ENCODE results near the gene RAB27A. TPM values are rescaled to one million over a fixed set of nuclear protein-coding genes. Genes with fewer than 3 reads are reported as not detected.
"Not testable (repeated sequence)": the region's sequence is repeated elsewhere in the genome, so short reads cannot be mapped to it uniquely, and the experiment has no call there.

RAB27A gene
- total RNA-seq, 2 donors from 2014 or later = 5.0 to 7.9 TPM

- TF ChIP-seq CTCF (IDR thresholded peaks at IDR 0.05) = no peak
Observed at GRCh38 chr15:55283379-55284147, 6.0 kb downstream of the RAB27A start.

GRCh38 chr15:55282284-55282833 lies 7.3 kb downstream of the RAB27A start:
- peaks cover 0 to 4% of the 10 kb centered on the region in 2 donors for H3K4me1 ChIP-seq

More at GRCh38 chr15:55283379-55284147, 6.0 kb downstream of the RAB27A start:
- Histone ChIP-seq H3K27me3 (no peaks in the 10 kb centered on the region), H3K9me3 (no peaks in the 10 kb centered on the region), H3K4me1 (peaks cover 0 to 4% of the 10 kb centered on the region in 2 donors), H3K36me3 (no peaks in the 10 kb centered on the region), H3K27ac (no peak overlapping the region), H3K4me3 (no peak overlapping the region)
- no peak for DNase-seq (ENCODE audit: low spot score)

GRCh38 chr15:55281517-55282228 lies 7.9 kb downstream of the RAB27A start:
- no peaks in the 10 kb centered on the region for H3K27me3 ChIP-seq
- no peak for DNase-seq (ENCODE audit: low spot score)
- no peaks in the 10 kb centered on the region for H3K9me3 ChIP-seq
- no peak overlapping the region for H3K27ac ChIP-seq
- H3K36me3 ChIP-seq = no peaks in the 10 kb centered on the region
- H3K4me3 ChIP-seq = no peak overlapping the region
- no peak for TF ChIP-seq CTCF (IDR thresholded peaks at IDR 0.05)
- peaks cover 0 to 4% of the 10 kb centered on the region in 2 donors for H3K4me1 ChIP-seq

More at GRCh38 chr15:55282284-55282833, 7.3 kb downstream of the RAB27A start:
- Histone ChIP-seq H3K27ac (no peak overlapping the region), H3K36me3 (no peaks in the 10 kb centered on the region), H3K9me3 (no peaks in the 10 kb centered on the region), H3K27me3 (no peaks in the 10 kb centered on the region), H3K4me3 (no peak overlapping the region)
- no peak for DNase-seq (ENCODE audit: low spot score)
- TF ChIP-seq CTCF (IDR thresholded peaks at IDR 0.05) = no peak

- not testable (repeated sequence) for H3K27ac ChIP-seq
Observed at GRCh38 chr15:55280589-55280988, 9.0 kb downstream of the RAB27A start.

GRCh38 chr15:55279746-55280351 lies 9.8 kb downstream of the RAB27A start:
- Histone ChIP-seq H3K4me1 (peaks cover 0 to 4% of the 10 kb centered on the region in 2 donors), H3K36me3 (no peaks in the 10 kb centered on the region), H3K9me3 (no peaks in the 10 kb centered on the region), H3K4me3 (no peak overlapping the region), H3K27ac (no peak overlapping the region), H3K27me3 (no peaks in the 10 kb centered on the region)
- no peak for DNase-seq (ENCODE audit: low spot score)
- no peak for TF ChIP-seq CTCF (IDR thresholded peaks at IDR 0.05)

More at GRCh38 chr15:55280589-55280988, 9.0 kb downstream of the RAB27A start:
- not testable (repeated sequence) for H3K4me3 ChIP-seq; H3K27me3 ChIP-seq; DNase-seq (ENCODE audit: low spot score); H3K4me1 ChIP-seq; H3K36me3 ChIP-seq; H3K9me3 ChIP-seq
